NCI-H524 treated with DMSO at 0.1 percent for 48 hours (cell line): ENCODE results near the gene GGN.
A peak's percentile ranks its signal among the peaks of the same experiment; 100 is the strongest.
"Not testable (repeated sequence)": the region's sequence is repeated elsewhere in the genome, so short reads cannot be mapped to it uniquely, and the experiment has no call there.

Experiments used
- DNase-seq: peaks from one replicate; lab custom pipeline; 2025; lab: John Stamatoyannopoulos, UW

GGN gene

GRCh38 chr19:38386300-38386970, 1.4 kb downstream of the GGN start:
- DNase-seq = no peak

- DNase-seq = no peak
These were observed 2.0 kb downstream of the GGN start for GRCh38 chr19:38385804-38386257.

GRCh38 chr19:38385057-38385803, 2.6 kb downstream of the GGN start:
- DNase-seq = no peak

GRCh38 chr19:38384209-38385027, 3.4 kb downstream of the GGN start:
- no peak for DNase-seq

GRCh38 chr19:38383743-38384142, 4.1 kb downstream of the GGN start:
- DNase-seq = no peak

- no peak for DNase-seq
These were observed 4.7 kb downstream of the GGN start for GRCh38 chr19:38383184-38383583.

- DNase-seq = no peak
These were observed 6.7 kb downstream of the GGN start for GRCh38 chr19:38381138-38381537.

- DNase-seq = no peak
These were observed 9.0 kb downstream of the GGN start for GRCh38 chr19:38378866-38379265.

- no peak for DNase-seq
These were observed 10.8 kb downstream of the GGN start for GRCh38 chr19:38377052-38377451.

GRCh38 chr19:38376576-38376975, 11.3 kb downstream of the GGN start:
- DNase-seq = no peak

- no peak for DNase-seq
These were observed 12.1 kb downstream of the GGN start for GRCh38 chr19:38375748-38376147.

- no peak for DNase-seq
These were observed 12.7 kb downstream of the GGN start for GRCh38 chr19:38375098-38375493.

- peak; percentile 98 for DNase-seq
These were observed 13.3 kb downstream of the GGN start, which contains the start of gene PSMD8 for GRCh38 chr19:38374332-38375097. PSMD8 (plus strand) TSS chr19:38374571; CDS start chr19:38374602, 31 bp downstream.

- no peak for DNase-seq
These were observed 13.9 kb downstream of the GGN start for GRCh38 chr19:38373907-38374331.

GRCh38 chr19:38371081-38371480, 16.8 kb downstream of the GGN start:
- DNase-seq = no peak

- no peak for DNase-seq
These were observed 17.5 kb downstream of the GGN start for GRCh38 chr19:38370299-38370698.

- no peak for DNase-seq
These were observed 18.2 kb downstream of the GGN start for GRCh38 chr19:38369584-38369983.

- no peak for DNase-seq
These were observed 20.8 kb downstream of the GGN start for GRCh38 chr19:38367041-38367440.

GRCh38 chr19:38362946-38363688, 24.7 kb downstream of the GGN start:
- DNase-seq = not testable (repeated sequence)

GRCh38 chr19:38362076-38362945, 25.5 kb downstream of the GGN start:
- peak; percentile 17 for DNase-seq
